Raji (cell line): Measurements from ENCODE around the gene ZNRF3.

Experiments
- POLR2A ChIP-seq: IDR thresholded peaks from 2 replicates; pipeline ENCODE4 v1.6.1; 2011; ENCODE audit warnings: low read depth, low read length, control low read depth; ENCODE audit not compliant: insufficient read depth

The ZNRF3 gene

GRCh38 chr22:28900379-28900925 is 17.1 kb downstream of the ZNRF3 start:
- TF ChIP-seq POLR2A = no peak

- TF ChIP-seq POLR2A = no peak
Measured at GRCh38 chr22:28902490-28902889, 19.1 kb downstream of the ZNRF3 start.

GRCh38 chr22:28903080-28903479 is 19.7 kb downstream of the ZNRF3 start:
- TF ChIP-seq POLR2A = no peak

DNA sequence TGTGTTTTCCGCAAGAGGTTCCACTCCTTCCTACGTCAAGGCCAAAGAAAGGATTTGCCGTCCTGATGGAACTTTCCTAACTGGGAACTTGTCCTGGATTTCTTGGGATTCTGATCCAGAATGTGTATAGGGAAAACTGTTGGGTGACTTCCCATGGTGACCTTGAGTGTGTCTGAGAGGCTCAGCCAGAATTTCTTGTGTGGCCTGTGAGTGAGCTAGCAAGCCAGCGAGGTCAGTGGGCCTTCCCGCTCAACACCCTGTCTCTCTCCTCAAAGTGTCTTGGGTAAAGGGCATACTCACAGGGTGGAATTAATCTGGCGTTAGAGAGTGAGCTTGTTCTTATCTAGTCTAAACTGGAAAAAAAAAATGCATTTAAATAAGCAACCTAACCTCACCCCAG is 20.4 kb downstream of the ZNRF3 start:
- no peak for TF ChIP-seq POLR2A

DNA sequence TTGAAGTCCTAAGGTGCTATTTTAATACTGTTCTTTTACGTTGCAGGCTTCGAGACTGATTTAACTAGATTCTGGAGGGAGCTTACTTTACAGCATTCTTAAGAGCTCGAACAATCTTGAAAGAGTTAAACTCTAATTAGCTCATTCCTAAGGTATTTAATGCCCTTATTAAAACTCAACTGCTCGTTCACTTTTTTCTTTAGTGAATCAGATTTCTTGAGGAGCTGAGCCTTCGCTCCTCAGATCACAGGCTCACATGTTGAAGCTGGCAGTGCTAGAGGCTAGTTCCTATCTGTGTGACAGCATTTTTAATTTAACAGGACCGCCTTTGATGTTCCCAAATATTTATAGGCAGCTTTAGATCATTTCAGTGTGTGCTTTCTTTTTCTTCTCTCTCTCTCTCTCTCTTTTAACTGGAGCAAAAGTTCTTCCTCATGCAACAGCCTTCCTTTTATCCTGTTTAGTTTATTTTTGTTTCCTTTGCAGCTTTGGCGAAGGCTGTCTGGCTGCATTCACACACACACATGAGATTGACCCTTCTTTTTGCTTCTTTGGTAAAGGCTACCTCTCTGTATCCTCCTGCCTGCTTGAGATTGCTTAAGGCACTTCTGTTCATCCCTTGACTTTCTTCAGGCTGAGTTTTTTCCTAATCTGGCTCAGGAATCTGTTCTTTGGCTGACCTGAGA is 21.0 kb downstream of the ZNRF3 start:
- no peak for TF ChIP-seq POLR2A

GRCh38 chr22:28905256-28905832 is 22.0 kb downstream of the ZNRF3 start:
- TF ChIP-seq POLR2A = no peak

GRCh38 chr22:28906312-28906711 is 22.9 kb downstream of the ZNRF3 start:
- no peak for TF ChIP-seq POLR2A

DNA sequence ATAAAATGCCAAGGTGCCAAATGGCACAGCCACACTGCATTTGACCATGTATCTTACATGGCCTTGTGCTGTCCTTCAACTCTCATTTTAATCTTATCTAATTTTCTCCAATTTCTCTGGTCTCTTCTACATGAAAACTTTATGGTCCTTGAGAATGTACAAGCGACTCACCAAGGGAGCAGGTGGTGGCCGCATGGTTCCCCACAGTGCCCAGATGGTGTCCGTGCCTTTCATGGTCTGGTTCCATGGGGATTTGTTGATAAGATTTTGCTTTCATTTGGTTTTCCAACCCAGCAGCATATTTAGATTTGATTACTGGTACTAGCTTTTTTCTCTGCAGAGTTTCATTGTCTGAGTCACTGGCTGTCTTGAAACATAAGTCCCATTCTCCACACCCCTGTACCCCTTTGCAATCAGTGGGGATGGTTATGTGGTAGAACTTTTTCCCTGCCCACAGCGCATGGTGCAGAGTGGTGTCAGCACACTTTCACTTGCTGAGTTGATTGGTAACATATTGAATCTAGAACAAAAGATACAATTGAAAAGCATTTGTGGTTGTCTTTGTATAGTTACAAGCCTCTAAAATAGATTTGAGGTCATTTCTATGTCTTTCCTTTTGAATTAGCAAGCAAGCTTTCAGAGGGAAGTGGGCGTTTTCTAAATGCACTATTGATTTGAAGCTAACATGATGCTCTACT is 24.1 kb downstream of the ZNRF3 start:
- no peak for TF ChIP-seq POLR2A

- TF ChIP-seq POLR2A = no peak
Measured at GRCh38 chr22:28909375-28909774, 26.0 kb downstream of the ZNRF3 start.

- TF ChIP-seq POLR2A = no peak
Measured at GRCh38 chr22:28910569-28911303, 27.4 kb downstream of the ZNRF3 start.

GRCh38 chr22:28911304-28911690 is 27.9 kb downstream of the ZNRF3 start:
- no peak for TF ChIP-seq POLR2A

DNA sequence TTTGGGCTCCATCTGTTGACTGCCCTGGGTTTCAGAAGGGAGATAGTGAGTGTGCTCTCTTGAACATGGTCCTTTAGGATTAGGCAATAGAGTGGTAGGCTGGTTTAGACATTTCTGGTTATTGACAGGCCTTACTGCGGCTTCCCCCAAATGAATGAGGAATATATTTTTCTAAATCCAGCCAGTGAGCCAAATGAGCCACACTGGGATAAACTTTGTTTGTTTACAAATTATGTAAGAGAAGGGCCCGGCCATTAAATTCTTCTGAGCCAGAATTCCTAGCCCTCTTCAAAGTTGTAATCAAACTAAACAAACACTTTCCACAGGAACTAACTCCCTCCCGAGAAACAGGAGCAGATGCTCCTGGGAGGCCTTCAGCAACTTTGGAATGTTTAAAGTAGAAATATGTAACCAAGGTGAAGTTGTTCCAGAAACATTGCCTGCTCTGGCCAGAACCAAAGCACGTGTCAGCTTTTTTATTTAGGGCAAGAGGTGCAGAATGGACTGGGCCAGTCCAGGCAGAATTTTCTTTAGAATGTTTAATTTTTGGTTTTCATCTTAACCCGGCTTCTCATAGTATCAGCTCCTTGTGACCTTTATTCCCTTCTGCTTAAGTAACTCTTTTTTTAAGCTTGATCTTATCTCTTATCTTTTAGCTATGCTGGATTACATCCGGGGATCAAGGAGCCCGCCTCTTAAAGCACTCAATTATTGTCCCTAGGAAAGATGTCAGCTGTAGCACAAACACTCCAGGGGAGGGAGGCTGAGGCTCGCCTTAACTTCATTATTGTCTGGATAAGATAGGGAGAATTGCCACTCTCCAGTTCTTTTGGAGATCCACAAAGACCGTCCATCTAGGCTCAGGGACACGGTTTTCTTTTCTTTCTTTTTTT is 28.7 kb downstream of the ZNRF3 start:
- no peak for TF ChIP-seq POLR2A

GRCh38 chr22:28914201-28914600 is 30.8 kb downstream of the ZNRF3 start:
- TF ChIP-seq POLR2A = no peak

GRCh38 chr22:28915969-28916368 is 32.6 kb downstream of the ZNRF3 start:
- TF ChIP-seq POLR2A = no peak
